ENCODE measurements around the gene PDE8A. TPM values are rescaled to one million over a fixed set of nuclear protein-coding genes. Genes with fewer than 3 reads are reported as not detected.

Gene PDE8A
- total RNA-seq, 1 donor from 2014 or later = 28.8 TPM

DNA sequence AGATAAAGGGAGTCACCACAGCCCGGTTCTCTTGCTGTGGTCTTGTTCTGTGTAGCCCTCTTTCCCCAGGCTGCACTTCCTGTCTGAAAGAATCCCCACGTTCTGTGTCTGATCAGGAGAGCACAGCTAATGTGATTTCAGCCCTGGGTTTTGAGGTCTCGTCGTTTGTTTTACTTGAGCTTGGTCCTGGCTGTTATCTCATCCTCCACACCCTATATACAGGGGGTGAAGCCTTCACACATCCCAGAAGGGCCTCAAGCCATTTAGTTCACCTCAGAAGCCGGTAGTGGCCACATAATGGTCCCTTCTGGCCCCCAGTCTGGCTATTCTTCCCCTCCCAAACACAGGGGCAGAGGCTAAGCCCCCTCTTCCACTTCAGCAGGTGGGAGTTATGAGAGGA, 115.6 kb downstream of the PDE8A start:
- no peak for DNase-seq (ENCODE audit: low spot score, unreplicated experiment)
- no peak overlapping the region for H3K27ac Mint-ChIP-seq

DNA sequence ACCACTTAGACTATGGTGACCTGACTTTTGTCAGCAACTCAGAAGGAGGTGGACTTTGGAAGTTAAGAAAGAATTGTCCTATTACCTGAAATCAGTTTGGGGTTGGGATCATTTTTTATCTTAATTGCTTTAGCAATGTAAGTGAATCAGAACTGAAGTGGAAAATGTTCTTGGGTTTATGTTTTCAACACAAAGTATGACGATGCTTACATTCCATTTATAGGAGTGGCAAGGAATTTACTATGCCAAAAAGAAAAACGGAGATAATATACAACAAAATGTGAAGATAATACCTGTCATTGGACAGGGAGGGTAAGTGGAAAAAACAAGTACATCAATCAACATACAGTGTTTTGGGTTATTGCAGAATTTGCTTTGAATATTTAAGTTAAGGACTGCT, 116.1 kb downstream of the PDE8A start:
- DNase-seq (ENCODE audit: low spot score, unreplicated experiment) = no peak
- Mint-ChIP-seq H3K27me3 (no peaks in the 10 kb centered on the region), H3K4me1 (ENCODE audit: low read depth) (no peaks in the 10 kb centered on the region), H3K4me3 (ENCODE audit: low read depth) (no peak overlapping the region), H3K27ac (no peak overlapping the region), H3K36me3 (ENCODE audit: insufficient read depth) (peaks cover 12% of the 10 kb centered on the region), H3K9me3 (ENCODE audit: low read depth) (no peaks in the 10 kb centered on the region)
- TF ChIP-seq, protein P1, sequence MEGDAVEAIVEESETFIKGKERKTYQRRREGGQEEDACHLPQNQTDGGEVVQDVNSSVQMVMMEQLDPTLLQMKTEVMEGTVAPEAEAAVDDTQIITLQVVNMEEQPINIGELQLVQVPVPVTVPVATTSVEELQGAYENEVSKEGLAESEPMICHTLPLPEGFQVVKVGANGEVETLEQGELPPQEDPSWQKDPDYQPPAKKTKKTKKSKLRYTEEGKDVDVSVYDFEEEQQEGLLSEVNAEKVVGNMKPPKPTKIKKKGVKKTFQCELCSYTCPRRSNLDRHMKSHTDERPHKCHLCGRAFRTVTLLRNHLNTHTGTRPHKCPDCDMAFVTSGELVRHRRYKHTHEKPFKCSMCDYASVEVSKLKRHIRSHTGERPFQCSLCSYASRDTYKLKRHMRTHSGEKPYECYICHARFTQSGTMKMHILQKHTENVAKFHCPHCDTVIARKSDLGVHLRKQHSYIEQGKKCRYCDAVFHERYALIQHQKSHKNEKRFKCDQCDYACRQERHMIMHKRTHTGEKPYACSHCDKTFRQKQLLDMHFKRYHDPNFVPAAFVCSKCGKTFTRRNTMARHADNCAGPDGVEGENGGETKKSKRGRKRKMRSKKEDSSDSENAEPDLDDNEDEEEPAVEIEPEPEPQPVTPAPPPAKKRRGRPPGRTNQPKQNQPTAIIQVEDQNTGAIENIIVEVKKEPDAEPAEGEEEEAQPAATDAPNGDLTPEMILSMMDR (IDR thresholded peaks at IDR 0.05; ENCODE audit: unreplicated experiment) = no peak

More for the DNA sequence above, 115.6 kb downstream of the PDE8A start:
- Mint-ChIP-seq H3K36me3 (ENCODE audit: insufficient read depth) (peaks cover 12% of the 10 kb centered on the region), H3K4me3 (ENCODE audit: low read depth) (no peak overlapping the region), H3K9me3 (ENCODE audit: low read depth) (no peaks in the 10 kb centered on the region), H3K4me1 (ENCODE audit: low read depth) (no peaks in the 10 kb centered on the region), H3K27me3 (no peaks in the 10 kb centered on the region)
- TF ChIP-seq, protein P1 (IDR thresholded peaks at IDR 0.05; ENCODE audit: unreplicated experiment) = no peak

DNA sequence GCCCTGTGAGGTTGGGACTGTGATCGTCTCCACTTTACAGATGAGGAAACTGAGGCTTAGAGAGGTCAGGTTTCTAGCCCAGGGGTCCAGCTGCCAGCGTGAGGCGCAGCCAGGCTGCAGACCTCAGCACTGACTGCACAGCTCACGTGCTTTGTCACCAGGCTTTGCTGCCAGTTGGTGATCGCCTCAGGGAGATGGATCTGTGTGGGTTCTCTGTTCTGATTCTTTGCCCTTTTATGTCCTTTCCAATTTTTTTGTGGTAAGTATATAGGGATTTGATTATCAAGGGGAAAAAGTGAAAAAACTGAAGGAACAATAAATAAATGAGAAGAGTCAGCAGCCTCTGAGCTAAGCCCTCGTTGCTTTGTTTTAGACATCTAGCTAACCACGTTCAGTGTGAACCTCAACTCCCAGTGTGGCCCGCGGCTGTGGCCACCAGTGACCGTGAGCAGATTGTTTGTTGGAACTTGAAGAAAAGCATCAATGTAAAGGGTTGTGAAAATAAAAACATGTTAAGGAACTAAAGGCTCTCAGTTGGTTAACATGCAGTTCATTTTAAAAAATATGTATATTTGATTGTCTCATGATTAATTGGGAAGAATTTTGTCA, 117.6 kb downstream of the PDE8A start:
- DNase-seq (ENCODE audit: low spot score, unreplicated experiment) = no peak
- Mint-ChIP-seq H3K4me3 (ENCODE audit: low read depth) (no peak overlapping the region), H3K36me3 (ENCODE audit: insufficient read depth) (peaks cover 7% of the 10 kb centered on the region), H3K27ac (no peak overlapping the region), H3K9me3 (ENCODE audit: low read depth) (no peaks in the 10 kb centered on the region), H3K4me1 (ENCODE audit: low read depth) (no peaks in the 10 kb centered on the region), H3K27me3 (no peaks in the 10 kb centered on the region)
- TF ChIP-seq, protein P1 (IDR thresholded peaks at IDR 0.05; ENCODE audit: unreplicated experiment) = no peak

DNA sequence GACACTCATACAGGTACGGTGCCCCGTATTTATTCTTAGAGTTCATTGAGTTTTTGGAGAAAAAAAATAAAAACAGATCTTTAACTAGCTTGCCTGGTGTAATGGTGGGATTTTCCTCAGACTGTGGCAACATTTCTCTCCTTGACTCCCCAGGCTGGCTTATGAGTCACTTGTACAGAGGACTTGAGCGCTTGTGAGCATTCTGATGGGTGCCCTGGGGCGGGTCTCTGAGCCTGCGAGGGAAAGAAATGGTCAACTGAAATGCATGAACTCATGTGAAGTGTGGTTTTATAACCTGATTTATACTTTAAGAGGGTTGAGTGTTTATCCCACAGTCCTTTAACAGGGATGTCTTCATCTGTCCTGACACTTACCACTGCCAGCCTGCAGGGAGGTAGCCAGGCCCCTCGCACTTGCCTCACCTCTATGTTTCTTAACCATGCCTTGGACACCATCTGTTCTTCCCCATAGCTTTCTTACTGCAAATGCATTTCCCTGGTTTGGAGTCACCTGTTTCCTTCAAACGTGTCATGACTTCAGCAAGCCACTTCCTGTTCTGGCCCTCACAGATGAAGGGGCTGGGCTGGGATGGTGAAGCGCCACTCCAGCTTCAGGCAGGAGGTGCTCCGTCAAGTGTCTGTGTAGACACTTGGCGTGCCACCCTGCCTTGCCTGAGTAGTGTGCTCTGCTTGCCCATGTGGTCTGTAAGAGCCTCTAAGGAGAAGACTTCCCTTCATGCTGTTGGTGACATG, 118.7 kb downstream of the PDE8A start:
- Mint-ChIP-seq H3K27ac (no peak overlapping the region), H3K27me3 (no peaks in the 10 kb centered on the region), H3K4me1 (ENCODE audit: low read depth) (no peaks in the 10 kb centered on the region), H3K36me3 (ENCODE audit: insufficient read depth) (peaks cover 3% of the 10 kb centered on the region), H3K9me3 (ENCODE audit: low read depth) (no peaks in the 10 kb centered on the region), H3K4me3 (ENCODE audit: low read depth) (no peak overlapping the region)
- DNase-seq (ENCODE audit: low spot score, unreplicated experiment) = no peak
- TF ChIP-seq, protein P1 (IDR thresholded peaks at IDR 0.05; ENCODE audit: unreplicated experiment) = no peak

DNA sequence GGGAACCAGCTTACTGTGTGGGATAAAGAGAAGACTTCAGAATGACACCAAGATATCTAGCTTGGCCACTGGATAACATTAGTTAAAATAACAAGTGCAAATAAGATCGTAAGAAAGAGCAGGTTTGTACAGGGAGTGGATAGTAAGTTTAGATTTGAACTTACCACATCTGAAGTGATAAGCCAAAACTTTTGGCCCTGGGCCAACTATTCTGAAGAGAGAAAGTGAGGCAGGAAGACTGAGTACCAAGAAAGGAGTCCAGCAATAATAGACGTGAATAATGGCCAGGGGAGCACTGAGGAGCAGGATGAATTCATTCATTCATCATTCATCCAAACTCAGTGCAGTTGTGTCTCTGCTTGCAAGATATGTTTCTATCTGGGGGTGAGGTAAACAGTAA, 122.9 kb downstream of the PDE8A start:
- Mint-ChIP-seq H3K4me3 (ENCODE audit: low read depth) (no peak overlapping the region), H3K27me3 (no peaks in the 10 kb centered on the region), H3K9me3 (ENCODE audit: low read depth) (no peaks in the 10 kb centered on the region), H3K4me1 (ENCODE audit: low read depth) (no peaks in the 10 kb centered on the region), H3K36me3 (ENCODE audit: insufficient read depth) (peaks cover 6% of the 10 kb centered on the region), H3K27ac (peak overlapping the region; percentile 20)
- DNase-seq (ENCODE audit: low spot score, unreplicated experiment) = no peak
- TF ChIP-seq, protein P1 (IDR thresholded peaks at IDR 0.05; ENCODE audit: unreplicated experiment) = no peak

Data from progenitor cell of endocrine pancreas (in vitro differentiated cells).